K562 (cell line): ENCODE measurements around the gene WASF2. TPM values are rescaled to one million over a fixed set of nuclear protein-coding genes. Genes with fewer than 3 reads are reported as not detected.

Experiments used
- ATAC-seq: fragments of 200-7000 bp; cut with Tn5 transposase; 3 replicates; pipeline ENCODE4 v1.9.1; 2020; ENCODE audit warnings: moderate library complexity
- BruUV-seq: library from RNA; stranded (reverse); fragments of 400-500 nt; replicated peaks from 2 replicates; lab custom pipeline; 2021; lab: Mats Ljungman, UMichigan
- CTCF ChIA-PET: fragments of 300-600 bp; formaldehyde crosslinking; extraction: SDS; loops from one replicate; lab custom pipeline; 2021; ENCODE audit warnings: low intra/inter-chr PET ratio; lab: Yijun Ruan, JAX
- POLR2A ChIA-PET: fragments of 300-600, 350-650 bp; sonication (Branson Sonifier 250); formaldehyde crosslinking; extraction: SDS; loops from one replicate; lab custom pipeline; 2021; ENCODE audit warnings: antibody characterized with exemption, inconsistent platforms; lab: Yijun Ruan, JAX
- DNase-seq, 4 experiments: peaks; one replicate each; pipeline versions ENCODE4 v3.0.0 to v3.0.0-alpha.2; 2011 to 2018; ENCODE audit warnings: low spot score in 3 of 4, mixed read lengths in 3 of 4; ENCODE audit errors: extremely low read depth in 1 of 4
- FAIRE-seq: peaks from 2 replicates; lab custom pipeline; 2011; peaks lifted over from hg19 to GRCh38; lab: Jason Lieb, UNC
- H2AFZ ChIP-seq: 2 replicates; pipeline ENCODE4 v1.6.0; 2011; ENCODE audit warnings: low read depth, low read length, control low read depth, inconsistent platforms
- H3K27ac ChIP-seq: fragments of 200-600 bp; 3 replicates; pipeline ENCODE4 v1.8.0; 2011; ENCODE audit warnings: low read depth, mild to moderate bottlenecking, control low read depth, inconsistent platforms, low read length, moderate library complexity, mixed read lengths; ENCODE audit errors: extremely low read depth
- H3K27me3 ChIP-seq, 2 experiments: fragments of 300-600 bp in 1 of 2; 2 replicates in 1 of 2; 3 replicates in 1 of 2; pipeline versions ENCODE4 v1.6.0 to v1.8.0; 2011; ENCODE audit warnings: inconsistent platforms in 2 of 2, low read length in 2 of 2, mild to moderate bottlenecking in 1 of 2, mixed read lengths in 1 of 2, moderate library complexity in 1 of 2; ENCODE audit not compliant: control insufficient read depth in 2 of 2, insufficient read depth in 2 of 2
- H3K36me3 ChIP-seq: fragments of 300-600 bp; 3 replicates; pipeline ENCODE4 v1.8.0; 2011; ENCODE audit warnings: mild to moderate bottlenecking, low read length, inconsistent platforms; ENCODE audit not compliant: control insufficient read depth, insufficient read depth
- H3K4me1 ChIP-seq, 2 experiments: fragments of 200-600 bp in 1 of 2; replicated peaks in 1 of 2; 2 replicates in 1 of 2; 3 replicates in 1 of 2; pipeline versions ENCODE4 v1.5.1 to v1.8.0; 2011; ENCODE audit warnings: inconsistent platforms in 2 of 2, low read length in 2 of 2, mild to moderate bottlenecking in 1 of 2, mixed read lengths in 1 of 2, moderate library complexity in 1 of 2; ENCODE audit not compliant: control insufficient read depth in 2 of 2, insufficient read depth in 2 of 2
- H3K4me2 ChIP-seq: 2 replicates; pipeline ENCODE4 v1.6.1; 2011; ENCODE audit warnings: low read length, control low read depth, inconsistent platforms, mixed read lengths; ENCODE audit not compliant: insufficient read depth
- H3K4me3 ChIP-seq: fragments of 200-600 bp; sonication (generic), shearing (Covaris generic); 2 replicates; pipeline ENCODE4 v1.5.1; 2016; ENCODE audit warnings: control low read depth, inconsistent platforms
- H3K79me2 ChIP-seq: fragments of 200-600 bp; 3 replicates; pipeline ENCODE4 v1.8.0; 2011; ENCODE audit warnings: low read length, inconsistent platforms; ENCODE audit not compliant: control insufficient read depth, insufficient read depth
- H3K9ac ChIP-seq, 2 experiments: 2 replicates each; pipeline versions ENCODE4 v1.6.0 to v1.6.1; 2011; ENCODE audit warnings: low read depth in 2 of 2, low read length in 2 of 2, control low read depth in 1 of 2, inconsistent platforms in 1 of 2, mild to moderate bottlenecking in 1 of 2, mixed read lengths in 1 of 2; ENCODE audit not compliant: insufficient read depth in 1 of 2
- H3K9me1 ChIP-seq: one replicate; pipeline ENCODE4 v1.6.0; 2011; ENCODE audit warnings: inconsistent platforms, mild to moderate bottlenecking, low read length, moderate library complexity; ENCODE audit not compliant: control insufficient read depth, insufficient read depth
- H3K9me3 ChIP-seq: replicated peaks from 2 replicates; pipeline ENCODE4 v1.5.1; 2011; ENCODE audit warnings: low read depth, low read length, inconsistent platforms; ENCODE audit not compliant: control insufficient read depth, insufficient read depth
- H4K20me1 ChIP-seq: replicated peaks from 2 replicates; pipeline ENCODE4 v1.6.1; 2011; ENCODE audit warnings: low read length, inconsistent platforms, mixed read lengths; ENCODE audit not compliant: control insufficient read depth, insufficient read depth
- HDAC3 ChIP-seq: fragments of 450-650 bp; IDR thresholded peaks from 2 replicates; pipeline ENCODE4 v1.6.1; 2018; ENCODE audit warnings: borderline replicate concordance, mild to moderate bottlenecking, moderate library complexity; ENCODE audit not compliant: partially characterized antibody
- WGBS: fragments of 100-300 bp; shearing (Covaris generic); methylation state at CpG from one replicate; pipeline ENCODE4 v1.1.6; 2016; ENCODE audit warnings: low coverage, mixed read lengths; ENCODE audit not compliant: insufficient coverage; ENCODE audit errors: missing lambda C conversion rate; 5-methylcytosine and 5-hydroxymethylcytosine counted together
- in situ Hi-C: fragments of 300-500 bp; cut with MboI; formaldehyde crosslinking; loops from 4 replicates; pipeline ENCODE4 v1.15.0; 2018; ENCODE audit warnings: inconsistent platforms, mixed read lengths
- intact Hi-C: fragments of 100-400 bp; cut with micrococcal nuclease; formaldehyde crosslinking; loops from 2 replicates; pipeline ENCODE4 v1.14.2; 2022
- polyA plus RNA-seq, 8 experiments: library from polyadenylated mRNA; depleted of rRNA in 4 of 8; stranded (reverse) in 5 of 8; unstranded in 3 of 8; fragments of >200 nt; fragmentation: Nextera tagmentation in 2 of 8; fragmentation: Illumina TruSeq in 1 of 8; extraction: Ambion mirVana in 2 of 8; extraction: Trizol in 1 of 8; gene quantifications; 2 replicates each; pipeline versions ENCODE4 v1.2.1 to v1.2.3, GENCODE V29; 2011 to 2014; ENCODE audit warnings: inconsistent platforms in 1 of 8, missing spikeins in 1 of 8
- total RNA-seq, 7 experiments: library from RNA; depleted of rRNA in 6 of 7; stranded (reverse); fragments of >200 nt in 6 of 7; fragmentation: Illumina TruSeq in 2 of 7; extraction: Trizol in 2 of 7; gene quantifications; 2 replicates each; pipeline versions ENCODE4 v1.2.1 to v1.2.3, GENCODE V29; 2011 to 2021; ENCODE audit warnings: low replicate concordance in 1 of 7
- TF ChIP-seq, protein P1 (sequence below), 2 experiments: fragments of 450-650 bp; conservative IDR thresholded peaks; 2 replicates each; pipeline ENCODE4 v1.6.1; 2017; ENCODE audit warnings: mild to moderate bottlenecking in 2 of 2, moderate library complexity in 2 of 2

WASF2 gene
- total and polyA plus RNA-seq, 9 of the 15 experiments (the other 6 are each of a cell fraction or from before 2014, with no cell fraction given): 8.2 to 163 (median 31.2) TPM

DNA sequence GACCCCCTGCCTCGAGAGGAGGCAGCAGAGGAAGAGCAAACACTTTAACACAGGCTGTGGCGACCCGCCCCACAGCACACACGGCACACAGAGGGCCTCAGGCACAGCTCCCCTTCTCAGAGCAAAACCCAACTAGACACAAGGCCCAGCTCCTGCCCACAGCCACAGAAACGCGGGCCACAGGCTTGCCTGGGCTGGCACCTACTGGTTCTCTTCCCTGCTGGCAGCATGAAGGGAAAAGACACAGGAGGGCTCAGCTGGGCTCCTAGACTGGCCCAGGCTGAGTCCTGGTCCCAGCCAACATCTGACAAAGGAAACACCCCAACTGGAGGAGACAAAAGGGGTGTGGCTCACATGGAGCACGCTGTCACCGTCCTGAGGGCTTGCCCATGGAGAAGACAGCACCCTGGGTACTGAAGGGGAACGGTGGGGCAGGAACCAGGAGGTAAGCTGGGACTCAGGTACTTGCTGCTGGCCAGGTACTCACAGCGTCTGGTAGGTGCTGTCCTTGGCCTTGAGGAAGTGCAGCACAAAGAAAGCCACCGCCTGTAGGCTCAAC is 110.3 kb downstream of the WASF2 start:
- peak overlapping the region; percentile 3; the same call in 1 of the 2 replicates for H2AFZ ChIP-seq
- peak; percentile 61 for FAIRE-seq
- H3K79me2 ChIP-seq: no peaks in the 10 kb centered on the region
- H3K36me3 ChIP-seq: no peaks in the 10 kb centered on the region
- no peak overlapping the region for H3K4me2 ChIP-seq
- ChIA-PET CTCF (no interaction called here), POLR2A (interaction anchor here (0.7 to 1.0 kb wide), 3 partner anchors 9 to 22 kb away, joined by 3 to 4 read pairs (median 3); no protein-coding TSS in a partner anchor)
- in situ Hi-C loops (no loop called here), intact Hi-C loops (no loop called here)
- WGBS: 34% methylated on average over 11 of the region's 11 CpGs
- no peak for DNase-seq
- no peak for TF ChIP-seq HDAC3
- TF ChIP-seq, protein P1, sequence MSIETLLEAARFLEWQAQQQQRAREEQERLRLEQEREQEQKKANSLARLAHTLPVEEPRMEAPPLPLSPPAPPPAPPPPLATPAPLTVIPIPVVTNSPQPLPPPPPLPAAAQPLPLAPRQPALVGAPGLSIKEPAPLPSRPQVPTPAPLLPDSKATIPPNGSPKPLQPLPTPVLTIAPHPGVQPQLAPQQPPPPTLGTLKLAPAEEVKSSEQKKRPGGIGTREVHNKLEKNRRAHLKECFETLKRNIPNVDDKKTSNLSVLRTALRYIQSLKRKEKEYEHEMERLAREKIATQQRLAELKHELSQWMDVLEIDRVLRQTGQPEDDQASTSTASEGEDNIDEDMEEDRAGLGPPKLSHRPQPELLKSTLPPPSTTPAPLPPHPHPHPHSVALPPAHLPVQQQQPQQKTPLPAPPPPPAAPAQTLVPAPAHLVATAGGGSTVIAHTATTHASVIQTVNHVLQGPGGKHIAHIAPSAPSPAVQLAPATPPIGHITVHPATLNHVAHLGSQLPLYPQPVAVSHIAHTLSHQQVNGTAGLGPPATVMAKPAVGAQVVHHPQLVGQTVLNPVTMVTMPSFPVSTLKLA (conservative IDR thresholded peaks at IDR 0.05): 0 out of 4 replicates have a peak, but pooled peaks of 1 of the 2 experiments have one; percentile 21
- H4K20me1 ChIP-seq: no peaks in the 10 kb centered on the region; the same call in 1 of the 2 replicates
- no peak for ATAC-seq
- no peaks in the 10 kb centered on the region for H3K27me3 ChIP-seq
- BruUV-seq: no TSS peak
- no peaks in the 10 kb centered on the region for H3K9me3 ChIP-seq
- H3K9ac ChIP-seq: peak overlapping the region in 1 of 2 experiments; percentile 82; a peak in 2 of 4 replicates
- peaks cover 9 to 42% of the 10 kb centered on the region in 2 experiments for H3K4me1 ChIP-seq
- no peak overlapping the region for H3K27ac ChIP-seq
- H3K4me3 ChIP-seq: no peak overlapping the region
- no peaks in the 10 kb centered on the region for H3K9me1 ChIP-seq
